Kidney (tissue), 14 donors: ENCODE results near the gene OR10T2. TPM values are rescaled to one million over a fixed set of nuclear protein-coding genes. Genes with fewer than 3 reads are reported as not detected.

ENCODE experiments used
- DNase-seq, 5 donors: peaks; one replicate each; pipeline ENCODE4 v3.0.0-alpha.2; 2013 to 2020
- FAIRE-seq: peaks from 2 replicates; lab custom pipeline; 2012; peaks lifted over from hg19 to GRCh38; lab: Jason Lieb, UNC
- H3K27ac ChIP-seq, 2 donors: one replicate each; pipeline ENCODE4 v1.7.0; 2013; ENCODE audit warnings: low read depth in 2 of 2, low read length in 2 of 2, inconsistent platforms in 1 of 2
- H3K27me3 ChIP-seq: one replicate; pipeline ENCODE4 v1.7.1; 2013; ENCODE audit warnings: low read length, inconsistent platforms; ENCODE audit not compliant: control insufficient read depth, insufficient read depth
- H3K36me3 ChIP-seq, 3 donors: one replicate each; pipeline versions ENCODE4 v1.7.0 to v1.7.1; 2013; ENCODE audit warnings: low read length in 3 of 3, control low read depth in 1 of 3, inconsistent platforms in 1 of 3; ENCODE audit not compliant: insufficient read depth in 3 of 3, control insufficient read depth in 2 of 3
- H3K4me1 ChIP-seq, 3 donors: one replicate each; pipeline versions ENCODE4 v1.7.0 to v1.7.1; 2013; ENCODE audit warnings: low read length in 3 of 3, inconsistent platforms in 1 of 3, low read depth in 1 of 3; ENCODE audit not compliant: control insufficient read depth in 2 of 3, insufficient read depth in 2 of 3
- H3K4me3 ChIP-seq, 3 donors: one replicate each; pipeline versions ENCODE4 v1.7.0 to v1.8.1; 2013; ENCODE audit warnings: low read length in 3 of 3, control low read depth in 1 of 3, inconsistent platforms in 1 of 3
- H3K9ac ChIP-seq, 3 donors: one replicate each; pipeline versions ENCODE4 v1.7.0 to v1.7.1; 2013; ENCODE audit warnings: low read length in 3 of 3, control low read depth in 1 of 3, inconsistent platforms in 1 of 3
- H3K9me3 ChIP-seq, 3 donors: one replicate each; pipeline versions ENCODE4 v1.7.0 to v1.7.1; 2013; ENCODE audit warnings: low read length in 3 of 3, control low read depth in 1 of 3, inconsistent platforms in 1 of 3; ENCODE audit not compliant: control insufficient read depth in 2 of 3, insufficient read depth in 1 of 3
- intact Hi-C: fragments of 100-400 bp; cut with DNase I; formaldehyde crosslinking; loops from one replicate; pipeline ENCODE4 v1.11.1; 2022
- polyA plus RNA-seq: library from polyadenylated mRNA; stranded (reverse); fragments of 350-450 nt; fragmentation: Illumina TruSeq; extraction: RNeasy Lipid Tissue Mini Kit (QIAGEN cat#74804); gene quantifications from one replicate; pipeline ENCODE4 v1.2.3, GENCODE V29; 2014; ENCODE audit warnings: low read depth, low replicate concordance; ENCODE audit not compliant: insufficient read depth
- total RNA-seq: library from RNA; stranded (reverse); fragmentation: NEBNext Ultra II Directional; extraction: Animal tissue kit (Norgen Biotek cat#: 25700); gene quantifications from one replicate; pipeline ENCODE4 v1.2.1, GENCODE V29; 2021
- TF ChIP-seq, protein P1 (sequence below): IDR thresholded peaks from 3 replicates; pipeline ENCODE4 v1.5.1; 2012; ENCODE audit warnings: mild to moderate bottlenecking, moderate library complexity, borderline replicate concordance; ENCODE audit not compliant: insufficient read depth; ENCODE audit errors: extremely low read depth
- donor health status: control.
- donor health status: control.
- donor health status: control.
- donor health status: control.
- donor health status: control.
- donor health status: DM: yes; HTN: yes; CAD: no.
- donor health status: Normal renal cell carcinoma (clear cell type).

The OR10T2 gene
- total and polyA plus RNA-seq, 2 donors from 2014 or later = not detected

DNA sequence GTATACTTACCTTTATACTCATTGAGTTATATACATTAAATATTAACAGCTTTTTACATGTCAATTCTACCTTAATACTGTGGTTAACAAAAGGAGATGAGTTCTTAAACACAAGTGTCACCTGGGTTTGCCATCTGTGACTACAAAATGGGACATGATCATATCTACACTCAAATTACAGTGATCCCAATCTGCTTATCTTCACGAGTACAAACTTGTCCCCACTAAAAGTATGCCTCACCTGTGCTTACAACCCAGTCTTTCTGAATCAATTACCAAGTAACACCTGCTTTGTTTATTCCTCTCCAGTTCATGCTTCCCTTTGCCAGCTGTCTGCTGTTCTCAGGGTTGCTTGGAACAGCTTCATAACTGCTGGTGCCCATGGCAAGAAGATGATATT, 36.8 kb downstream of the OR10T2 start:
- TF ChIP-seq, protein P1, sequence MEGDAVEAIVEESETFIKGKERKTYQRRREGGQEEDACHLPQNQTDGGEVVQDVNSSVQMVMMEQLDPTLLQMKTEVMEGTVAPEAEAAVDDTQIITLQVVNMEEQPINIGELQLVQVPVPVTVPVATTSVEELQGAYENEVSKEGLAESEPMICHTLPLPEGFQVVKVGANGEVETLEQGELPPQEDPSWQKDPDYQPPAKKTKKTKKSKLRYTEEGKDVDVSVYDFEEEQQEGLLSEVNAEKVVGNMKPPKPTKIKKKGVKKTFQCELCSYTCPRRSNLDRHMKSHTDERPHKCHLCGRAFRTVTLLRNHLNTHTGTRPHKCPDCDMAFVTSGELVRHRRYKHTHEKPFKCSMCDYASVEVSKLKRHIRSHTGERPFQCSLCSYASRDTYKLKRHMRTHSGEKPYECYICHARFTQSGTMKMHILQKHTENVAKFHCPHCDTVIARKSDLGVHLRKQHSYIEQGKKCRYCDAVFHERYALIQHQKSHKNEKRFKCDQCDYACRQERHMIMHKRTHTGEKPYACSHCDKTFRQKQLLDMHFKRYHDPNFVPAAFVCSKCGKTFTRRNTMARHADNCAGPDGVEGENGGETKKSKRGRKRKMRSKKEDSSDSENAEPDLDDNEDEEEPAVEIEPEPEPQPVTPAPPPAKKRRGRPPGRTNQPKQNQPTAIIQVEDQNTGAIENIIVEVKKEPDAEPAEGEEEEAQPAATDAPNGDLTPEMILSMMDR = no peak
- intact Hi-C loops = no loop called here
- FAIRE-seq (no peak), DNase-seq (no peak)
- Histone ChIP-seq H3K4me3 (no peak overlapping the region), H3K27ac (no peak overlapping the region), H3K9ac (no peak overlapping the region), H3K27me3 (no peaks in the 10 kb centered on the region), H3K4me1 (no peaks in the 10 kb centered on the region), H3K36me3 (no peaks in the 10 kb centered on the region), H3K9me3 (no peaks in the 10 kb centered on the region)

DNA sequence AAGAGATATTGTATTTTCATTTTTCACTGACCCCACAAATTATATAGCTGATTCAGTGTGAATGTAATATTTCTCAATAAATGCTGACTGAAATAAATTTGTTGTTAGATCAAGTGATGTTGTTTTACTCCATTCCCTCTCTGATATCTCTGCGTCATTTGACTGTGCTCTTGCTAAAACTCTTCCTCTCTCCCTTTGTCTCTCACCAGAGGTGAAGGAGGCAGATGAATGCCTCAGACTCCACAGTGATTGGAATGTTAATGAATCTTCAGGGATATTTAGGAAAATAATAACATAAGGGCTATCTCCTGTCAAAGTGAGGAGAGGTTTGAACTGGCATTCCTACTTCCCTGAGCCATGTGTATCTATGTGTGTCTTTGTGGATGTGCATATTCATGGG, 41.8 kb downstream of the OR10T2 start:
- Histone ChIP-seq H3K4me1 (no peaks in the 10 kb centered on the region), H3K36me3 (no peaks in the 10 kb centered on the region), H3K9ac (no peak overlapping the region), H3K27me3 (no peaks in the 10 kb centered on the region), H3K9me3 (no peaks in the 10 kb centered on the region), H3K27ac (no peak overlapping the region), H3K4me3 (no peak overlapping the region)
- intact Hi-C loops = no loop called here
- TF ChIP-seq, protein P1 = no peak
- no peak for DNase-seq
- no peak for FAIRE-seq

DNA sequence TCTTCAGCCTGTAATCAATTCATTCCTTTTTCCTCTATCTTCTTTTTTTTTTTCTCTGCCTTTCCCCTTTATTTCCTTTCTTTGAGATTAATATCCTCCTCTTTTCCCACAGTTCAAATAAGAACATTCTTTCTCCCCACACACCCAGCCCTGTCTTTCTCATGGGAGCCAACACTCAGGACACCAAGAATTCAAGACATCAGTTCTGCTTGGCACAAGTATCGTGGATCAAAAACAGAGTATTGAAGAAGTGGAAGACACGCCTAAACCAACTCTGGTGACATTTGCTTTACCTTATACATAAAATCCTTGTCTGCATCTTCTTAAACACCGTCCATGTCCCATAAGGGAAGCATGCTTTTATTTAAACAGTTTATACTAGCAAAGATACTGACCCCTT, 42.6 kb downstream of the OR10T2 start:
- no peaks in the 10 kb centered on the region for H3K36me3 ChIP-seq
- H3K9ac ChIP-seq = no peak overlapping the region
- no peak overlapping the region for H3K27ac ChIP-seq
- intact Hi-C loops = no loop called here
- no peaks in the 10 kb centered on the region for H3K9me3 ChIP-seq
- TF ChIP-seq, protein P1 = no peak
- H3K4me3 ChIP-seq = no peak overlapping the region
- DNase-seq = no peak
- FAIRE-seq = no peak
- no peaks in the 10 kb centered on the region for H3K4me1 ChIP-seq
- no peaks in the 10 kb centered on the region for H3K27me3 ChIP-seq

DNA sequence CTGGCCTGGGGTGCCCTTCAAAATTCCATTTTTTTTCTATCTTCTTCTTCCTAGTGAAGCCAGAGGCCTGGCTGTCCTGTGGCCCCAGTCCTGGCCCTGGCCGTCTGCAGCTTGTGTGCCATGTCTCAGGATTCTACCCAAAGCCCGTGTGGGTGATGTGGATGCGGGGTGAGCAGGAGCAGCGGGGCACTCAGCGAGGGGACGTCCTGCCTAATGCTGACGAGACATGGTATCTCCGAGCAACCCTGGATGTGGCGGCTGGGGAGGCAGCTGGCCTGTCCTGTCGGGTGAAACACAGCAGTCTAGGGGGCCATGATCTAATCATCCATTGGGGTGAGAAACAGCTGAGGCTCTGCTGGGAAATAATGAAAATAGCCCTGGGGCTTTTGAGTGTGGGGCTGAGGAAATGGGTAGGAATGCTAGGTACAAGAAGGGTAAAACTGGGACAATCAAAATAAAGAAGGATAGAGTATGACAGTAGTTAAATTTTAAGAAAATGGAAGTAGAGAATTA, 43.4 kb downstream of the OR10T2 start:
- intact Hi-C loops = no loop called here
- FAIRE-seq = no peak
- H3K4me1 ChIP-seq = no peaks in the 10 kb centered on the region
- no peaks in the 10 kb centered on the region for H3K9me3 ChIP-seq
- no peak for DNase-seq
- H3K36me3 ChIP-seq = no peaks in the 10 kb centered on the region
- no peak overlapping the region for H3K27ac ChIP-seq
- no peak overlapping the region for H3K4me3 ChIP-seq
- TF ChIP-seq, protein P1 = no peak
- no peaks in the 10 kb centered on the region for H3K27me3 ChIP-seq
- H3K9ac ChIP-seq = no peak overlapping the region
